WTC11 (cell line): ENCODE data around the gene CDIP1. TPM values are rescaled to one million over a fixed set of nuclear protein-coding genes. Genes with fewer than 3 reads are reported as not detected.

Experiments used
- ATAC-seq: fragments of 200-7000 bp; cut with Tn5 transposase; 2 replicates; pipeline ENCODE4 v1.10.0; 2021; ENCODE audit warnings: mild to moderate bottlenecking, moderate library complexity
- CTCF ChIA-PET: fragments of 300-600 bp; sonication (Branson Sonifier 250); formaldehyde crosslinking; loops from one replicate; lab custom pipeline; 2021; ENCODE audit warnings: antibody characterized with exemption; lab: Charles Lee
- POLR2A ChIA-PET: fragments of 350-600 bp; sonication (Branson Sonifier 250); formaldehyde crosslinking; loops from one replicate; lab custom pipeline; 2021; ENCODE audit warnings: antibody characterized with exemption; lab: Charles Lee
- DNase-seq: peaks from one replicate; pipeline ENCODE4 v3.0.0; 2021; ENCODE audit warnings: low spot score
- H3K27ac Mint-ChIP-seq: 2 replicates; pipeline ENCODE4 v1.8.0; 2021; ENCODE audit warnings: mixed read lengths
- H3K27me3 Mint-ChIP-seq: 2 replicates; pipeline ENCODE4 v1.8.0; 2021; ENCODE audit warnings: low read depth, mild to moderate bottlenecking, moderate library complexity, mixed read lengths
- H3K36me3 Mint-ChIP-seq: 2 replicates; pipeline ENCODE4 v1.8.0; 2021; ENCODE audit warnings: mixed read lengths
- H3K4me1 Mint-ChIP-seq: 2 replicates; pipeline ENCODE4 v1.8.0; 2022; ENCODE audit warnings: mixed read lengths
- H3K4me3 Mint-ChIP-seq: 2 replicates; pipeline ENCODE4 v1.8.0; 2021; ENCODE audit warnings: mild to moderate bottlenecking, moderate library complexity, mixed read lengths
- H3K9me3 Mint-ChIP-seq: 2 replicates; pipeline ENCODE4 v1.8.0; 2021; ENCODE audit warnings: mixed read lengths
- E2F5 ChIP-seq: sonication (generic); formaldehyde crosslinking; IDR thresholded peaks from 2 replicates; pipeline ENCODE4 v1.8.1; 2022; ENCODE audit warnings: mild to moderate bottlenecking, moderate library complexity, missing genetic modification reagents
- GABPB1 ChIP-seq: sonication (generic); formaldehyde crosslinking; IDR thresholded peaks from 2 replicates; pipeline ENCODE4 v1.8.1; 2023; ENCODE audit warnings: mild to moderate bottlenecking, missing genetic modification reagents
- GRHL2 ChIP-seq: fragments of 250-450 bp; sonication (Bioruptor Pico); IDR thresholded peaks from 2 replicates; pipeline ENCODE4 v1.8.0; 2022; ENCODE audit warnings: mild to moderate bottlenecking, moderate library complexity; ENCODE audit not compliant: insufficient replicate concordance, severe bottlenecking
- GTF2I ChIP-seq: fragments of 250-450 bp; sonication (Bioruptor Pico); conservative IDR thresholded peaks from 2 replicates; pipeline ENCODE4 v1.4.0; 2021; ENCODE audit warnings: mild to moderate bottlenecking
- HMGA2 ChIP-seq: fragments of 250-450 bp; sonication (Bioruptor Pico); IDR thresholded peaks from 2 replicates; pipeline ENCODE4 v1.4.0; 2021; ENCODE audit warnings: mild to moderate bottlenecking, moderate library complexity
- IRF1 ChIP-seq: sonication (generic); formaldehyde crosslinking; IDR thresholded peaks from 2 replicates; pipeline ENCODE4 v1.8.0; 2023; ENCODE audit warnings: missing genetic modification reagents
- JAZF1 ChIP-seq: fragments of 250-450 bp; sonication (Bioruptor Pico); IDR thresholded peaks from 2 replicates; pipeline ENCODE4 v1.9.0; 2021; ENCODE audit warnings: moderate library complexity, mild to moderate bottlenecking, inconsistent platforms
- MXD4 ChIP-seq: fragments of 250-450 bp; sonication (Bioruptor Pico); IDR thresholded peaks from 2 replicates; pipeline ENCODE4 v1.8.0; 2021; ENCODE audit warnings: mild to moderate bottlenecking, moderate library complexity, borderline replicate concordance
- NFATC4 ChIP-seq: fragments of 250-450 bp; sonication (Bioruptor Pico); IDR thresholded peaks from 2 replicates; pipeline ENCODE4 v1.9.0; 2021; ENCODE audit warnings: mild to moderate bottlenecking
- NFE2L1 ChIP-seq: sonication (generic); formaldehyde crosslinking; IDR thresholded peaks from 2 replicates; pipeline ENCODE4 v1.8.1; 2023; ENCODE audit warnings: missing genetic modification reagents
- PREB ChIP-seq: sonication (generic); formaldehyde crosslinking; IDR thresholded peaks from 2 replicates; pipeline ENCODE4 v1.8.1; 2022; ENCODE audit warnings: mild to moderate bottlenecking, missing genetic modification reagents, moderate library complexity, borderline replicate concordance
- PRRX2 ChIP-seq: fragments of 250-450 bp; sonication (Bioruptor Pico); IDR thresholded peaks from 2 replicates; pipeline ENCODE4 v1.8.0; 2021; ENCODE audit warnings: mild to moderate bottlenecking
- RELA ChIP-seq: sonication (generic); formaldehyde crosslinking; IDR thresholded peaks from 2 replicates; pipeline ENCODE4 v1.8.1; 2022; ENCODE audit warnings: missing genetic modification reagents, mild to moderate bottlenecking, borderline replicate concordance
- SMAD3 ChIP-seq: sonication (generic); formaldehyde crosslinking; IDR thresholded peaks from 2 replicates; pipeline ENCODE4 v1.8.0; 2022; ENCODE audit warnings: missing genetic modification reagents, mild to moderate bottlenecking, borderline replicate concordance
- SMAD4 ChIP-seq: sonication (generic); formaldehyde crosslinking; IDR thresholded peaks from 2 replicates; pipeline ENCODE4 v1.8.0; 2022; ENCODE audit warnings: mild to moderate bottlenecking, missing genetic modification reagents
- SP1 ChIP-seq: sonication (generic); formaldehyde crosslinking; conservative IDR thresholded peaks from 2 replicates; pipeline ENCODE4 v1.8.1; 2022; ENCODE audit warnings: missing genetic modification reagents
- STAT6 ChIP-seq: sonication (generic); formaldehyde crosslinking; conservative IDR thresholded peaks from 2 replicates; pipeline ENCODE4 v1.8.1; 2023; ENCODE audit warnings: mild to moderate bottlenecking, low read depth, missing genetic modification reagents, moderate library complexity
- TEAD1 ChIP-seq: sonication (generic); formaldehyde crosslinking; IDR thresholded peaks from 2 replicates; pipeline ENCODE4 v1.8.0; 2022; ENCODE audit warnings: mild to moderate bottlenecking, missing genetic modification reagents
- TEAD4 ChIP-seq: sonication (generic); formaldehyde crosslinking; IDR thresholded peaks from 2 replicates; pipeline ENCODE4 v1.8.0; 2022; ENCODE audit warnings: mild to moderate bottlenecking, missing genetic modification reagents
- TP53 ChIP-seq: sonication (generic); formaldehyde crosslinking; IDR thresholded peaks from 2 replicates; pipeline ENCODE4 v1.8.1; 2023; ENCODE audit warnings: mild to moderate bottlenecking, missing genetic modification reagents
- USF2 ChIP-seq: sonication (generic); formaldehyde crosslinking; IDR thresholded peaks from 2 replicates; pipeline ENCODE4 v1.8.1; 2023; ENCODE audit warnings: mild to moderate bottlenecking, missing genetic modification reagents, moderate library complexity
- ZMAT4 ChIP-seq: fragments of 250-450 bp; sonication (Bioruptor Pico); IDR thresholded peaks from 2 replicates; pipeline ENCODE4 v1.9.0; 2021; ENCODE audit warnings: mild to moderate bottlenecking
- ZNF138 ChIP-seq: sonication (generic); formaldehyde crosslinking; conservative IDR thresholded peaks from 2 replicates; pipeline ENCODE4 v1.8.1; 2022; ENCODE audit warnings: mild to moderate bottlenecking, moderate library complexity, missing genetic modification reagents
- total RNA-seq: library from RNA; stranded (reverse); gene quantifications from 3 replicates; pipeline ENCODE4 v1.2.3, GENCODE V29; 2021
- TF ChIP-seq, protein P1 (sequence below): sonication (generic); formaldehyde crosslinking; IDR thresholded peaks from 2 replicates; pipeline ENCODE4 v1.8.0; 2022; ENCODE audit warnings: mild to moderate bottlenecking, missing genetic modification reagents
- TF ChIP-seq, protein P2 (sequence below): fragments of 250-450 bp; sonication (Bioruptor Pico); IDR thresholded peaks from 2 replicates; pipeline ENCODE4 v1.9.0; 2021; ENCODE audit warnings: mild to moderate bottlenecking
- TF ChIP-seq, protein P3 (sequence below): fragments of 250-450 bp; sonication (Bioruptor Pico); IDR thresholded peaks from 2 replicates; pipeline ENCODE4 v1.9.0; 2021; ENCODE audit warnings: moderate library complexity, mild to moderate bottlenecking, inconsistent platforms, borderline replicate concordance

CDIP1 gene
- total RNA-seq, 1 experiment from 2014 or later, result 68.9 TPM

DNA sequence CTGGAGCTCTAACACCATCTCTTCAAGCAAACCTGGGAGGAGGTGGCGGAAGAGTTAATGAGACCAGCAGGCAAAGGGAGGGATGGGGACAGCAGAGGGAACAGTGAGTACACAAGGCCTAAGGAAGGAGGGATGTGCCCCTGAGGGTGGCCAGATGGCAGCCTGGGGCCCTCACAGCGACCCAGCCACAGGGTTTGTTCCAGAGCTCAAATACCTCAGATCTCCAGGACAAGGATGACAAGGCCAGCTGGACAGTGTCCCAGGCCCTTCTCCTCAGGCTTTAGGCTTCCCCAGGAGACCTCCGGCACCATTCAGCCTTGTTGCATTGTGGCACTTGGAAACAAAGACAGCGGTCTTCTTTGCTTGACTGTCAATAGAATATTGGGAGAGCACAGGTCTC lies 14.9 kb downstream of the CDIP1 start:
- no peaks in the 10 kb centered on the region for H3K27me3 Mint-ChIP-seq
- TF ChIP-seq TEAD4 (CRISPR knock-in tag), result no peak
- TF ChIP-seq SMAD3, result no peak
- TF ChIP-seq ZMAT4 (CRISPR knock-in tag), result no peak
- TF ChIP-seq IRF1 (CRISPR knock-in tag), result no peak
- no peak for TF ChIP-seq STAT6 (CRISPR knock-in tag)
- no peak for TF ChIP-seq NFE2L1 (CRISPR knock-in tag)
- TF ChIP-seq PREB (CRISPR knock-in tag), result no peak
- TF ChIP-seq MXD4 (CRISPR knock-in tag), result no peak
- TF ChIP-seq GABPB1 (CRISPR knock-in tag), result no peak
- TF ChIP-seq, protein P1, sequence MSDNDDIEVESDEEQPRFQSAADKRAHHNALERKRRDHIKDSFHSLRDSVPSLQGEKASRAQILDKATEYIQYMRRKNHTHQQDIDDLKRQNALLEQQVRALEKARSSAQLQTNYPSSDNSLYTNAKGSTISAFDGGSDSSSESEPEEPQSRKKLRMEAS (CRISPR knock-in tag), result no peak
- no peak for TF ChIP-seq TEAD1 (CRISPR knock-in tag)
- POLR2A ChIA-PET, result interaction anchor here (1.3 kb wide), 1 partner anchor 15 kb away, joined by 5 read pairs; the partner anchor contains the start of gene CDIP1
- no peak overlapping the region for H3K27ac Mint-ChIP-seq
- no peaks in the 10 kb centered on the region for H3K9me3 Mint-ChIP-seq
- H3K4me1 Mint-ChIP-seq, result peaks cover 52% of the 10 kb centered on the region
- H3K4me3 Mint-ChIP-seq, result no peak overlapping the region
- DNase-seq (no peak), ATAC-seq (no peak)
- CTCF ChIA-PET, result interaction anchor here (0.7 to 2.4 kb wide), 4 partner anchors 9 to 270 kb away, joined by 3 to 12 read pairs (median 4); no protein-coding TSS in a partner anchor
- 0 out of 2 replicates have a peak, but pooled peaks cover 2% of the 10 kb centered on the region for H3K36me3 Mint-ChIP-seq

DNA sequence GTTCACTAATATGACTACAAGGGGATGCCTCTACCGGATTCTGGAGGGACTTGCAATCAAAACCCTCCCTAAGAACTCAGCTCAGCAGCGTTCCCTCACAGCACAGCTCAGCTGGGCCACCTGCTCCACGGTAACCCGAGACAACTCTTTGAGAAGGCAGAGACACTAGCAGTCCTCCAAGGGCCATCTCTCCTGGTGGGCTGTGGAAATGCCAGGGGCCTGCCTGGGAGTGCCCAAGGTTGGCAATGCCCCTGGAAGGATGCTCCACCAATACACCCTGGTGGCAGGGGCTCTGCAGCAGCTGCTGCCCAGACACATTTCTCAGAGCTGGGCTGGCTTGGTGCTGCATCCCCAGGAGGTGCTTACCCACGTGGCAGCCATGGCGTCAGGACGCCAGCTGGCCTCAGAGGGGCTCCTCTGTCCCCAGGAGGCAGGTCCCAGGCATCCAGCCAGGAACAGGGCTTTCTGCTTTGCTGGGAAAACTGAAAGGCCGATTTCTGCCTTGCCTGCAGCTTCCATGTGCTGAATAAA lies 16.5 kb downstream of the CDIP1 start:
- POLR2A ChIA-PET, result interaction anchor here (0.6 to 1.2 kb wide), 3 partner anchors 13 to 569 kb away, joined by 3 read pairs; no protein-coding TSS in a partner anchor
- peak overlapping the region; percentile 80 for H3K27ac Mint-ChIP-seq
- CTCF ChIA-PET, result interaction anchor here (1.0 to 2.4 kb wide), 6 partner anchors 15 to 128 kb away, joined by 3 to 16 read pairs (median 8); partner anchors contain the start of gene CDIP1
- no peak overlapping the region for H3K4me3 Mint-ChIP-seq
- ATAC-seq (peak; percentile 45), DNase-seq (peak; percentile 46)
- H3K4me1 Mint-ChIP-seq, result peaks cover 54% of the 10 kb centered on the region
- no peaks in the 10 kb centered on the region for H3K27me3 Mint-ChIP-seq
- H3K36me3 Mint-ChIP-seq, result no peaks in the 10 kb centered on the region
- H3K9me3 Mint-ChIP-seq, result no peaks in the 10 kb centered on the region
- TF ChIP-seq, protein P2, sequence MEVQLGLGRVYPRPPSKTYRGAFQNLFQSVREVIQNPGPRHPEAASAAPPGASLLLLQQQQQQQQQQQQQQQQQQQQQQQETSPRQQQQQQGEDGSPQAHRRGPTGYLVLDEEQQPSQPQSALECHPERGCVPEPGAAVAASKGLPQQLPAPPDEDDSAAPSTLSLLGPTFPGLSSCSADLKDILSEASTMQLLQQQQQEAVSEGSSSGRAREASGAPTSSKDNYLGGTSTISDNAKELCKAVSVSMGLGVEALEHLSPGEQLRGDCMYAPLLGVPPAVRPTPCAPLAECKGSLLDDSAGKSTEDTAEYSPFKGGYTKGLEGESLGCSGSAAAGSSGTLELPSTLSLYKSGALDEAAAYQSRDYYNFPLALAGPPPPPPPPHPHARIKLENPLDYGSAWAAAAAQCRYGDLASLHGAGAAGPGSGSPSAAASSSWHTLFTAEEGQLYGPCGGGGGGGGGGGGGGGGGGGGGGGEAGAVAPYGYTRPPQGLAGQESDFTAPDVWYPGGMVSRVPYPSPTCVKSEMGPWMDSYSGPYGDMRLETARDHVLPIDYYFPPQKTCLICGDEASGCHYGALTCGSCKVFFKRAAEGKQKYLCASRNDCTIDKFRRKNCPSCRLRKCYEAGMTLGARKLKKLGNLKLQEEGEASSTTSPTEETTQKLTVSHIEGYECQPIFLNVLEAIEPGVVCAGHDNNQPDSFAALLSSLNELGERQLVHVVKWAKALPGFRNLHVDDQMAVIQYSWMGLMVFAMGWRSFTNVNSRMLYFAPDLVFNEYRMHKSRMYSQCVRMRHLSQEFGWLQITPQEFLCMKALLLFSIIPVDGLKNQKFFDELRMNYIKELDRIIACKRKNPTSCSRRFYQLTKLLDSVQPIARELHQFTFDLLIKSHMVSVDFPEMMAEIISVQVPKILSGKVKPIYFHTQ (CRISPR knock-in tag), result no peak
- TF ChIP-seq ZNF138 (CRISPR knock-in tag) (no peak), USF2 (no peak), E2F5 (no peak), GTF2I (CRISPR knock-in tag) (no peak), SP1 (CRISPR knock-in tag) (no peak), SMAD4 (CRISPR knock-in tag) (no peak), PRRX2 (CRISPR knock-in tag) (no peak), RELA (CRISPR knock-in tag) (no peak), HMGA2 (CRISPR knock-in tag) (no peak), JAZF1 (CRISPR knock-in tag) (no peak), TP53 (CRISPR knock-in tag) (no peak), NFATC4 (CRISPR knock-in tag) (no peak), GRHL2 (CRISPR knock-in tag) (no peak)
- TF ChIP-seq, protein P3, sequence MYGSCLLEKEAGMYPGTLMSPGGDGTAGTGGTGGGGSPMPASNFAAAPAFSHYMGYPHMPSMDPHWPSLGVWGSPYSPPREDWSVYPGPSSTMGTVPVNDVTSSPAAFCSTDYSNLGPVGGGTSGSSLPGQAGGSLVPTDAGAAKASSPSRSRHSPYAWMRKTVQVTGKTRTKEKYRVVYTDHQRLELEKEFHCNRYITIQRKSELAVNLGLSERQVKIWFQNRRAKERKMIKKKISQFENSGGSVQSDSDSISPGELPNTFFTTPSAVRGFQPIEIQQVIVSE (CRISPR knock-in tag), result no peak
